Adrenal gland (tissue), 5 donors: ENCODE data around the gene SNRNP48.

Experiments used
- CTCF ChIP-seq, 6 experiments: fragments of 450-650 bp in 4 of 6; fragments of 200-600 bp in 2 of 6; sonication (generic) in 1 of 6; IDR thresholded peaks; 1 replicate in 5 of 6; 2 replicates in 1 of 6; pipeline versions ENCODE4 v1.5.1 to v1.8.0; 2016 to 2021; ENCODE audit warnings: antibody characterized with exemption in 6 of 6, mild to moderate bottlenecking in 2 of 6, moderate library complexity in 1 of 6
- POLR2A ChIP-seq, 2 donors: fragments of 450-650 bp; IDR thresholded peaks; one replicate each; pipeline ENCODE4 v1.6.1; 2017; ENCODE audit warnings: antibody characterized with exemption in 2 of 2, mild to moderate bottlenecking in 2 of 2, moderate library complexity in 1 of 2
- donor health status: DM: no; HTN: no; CAD: no.

DNA sequence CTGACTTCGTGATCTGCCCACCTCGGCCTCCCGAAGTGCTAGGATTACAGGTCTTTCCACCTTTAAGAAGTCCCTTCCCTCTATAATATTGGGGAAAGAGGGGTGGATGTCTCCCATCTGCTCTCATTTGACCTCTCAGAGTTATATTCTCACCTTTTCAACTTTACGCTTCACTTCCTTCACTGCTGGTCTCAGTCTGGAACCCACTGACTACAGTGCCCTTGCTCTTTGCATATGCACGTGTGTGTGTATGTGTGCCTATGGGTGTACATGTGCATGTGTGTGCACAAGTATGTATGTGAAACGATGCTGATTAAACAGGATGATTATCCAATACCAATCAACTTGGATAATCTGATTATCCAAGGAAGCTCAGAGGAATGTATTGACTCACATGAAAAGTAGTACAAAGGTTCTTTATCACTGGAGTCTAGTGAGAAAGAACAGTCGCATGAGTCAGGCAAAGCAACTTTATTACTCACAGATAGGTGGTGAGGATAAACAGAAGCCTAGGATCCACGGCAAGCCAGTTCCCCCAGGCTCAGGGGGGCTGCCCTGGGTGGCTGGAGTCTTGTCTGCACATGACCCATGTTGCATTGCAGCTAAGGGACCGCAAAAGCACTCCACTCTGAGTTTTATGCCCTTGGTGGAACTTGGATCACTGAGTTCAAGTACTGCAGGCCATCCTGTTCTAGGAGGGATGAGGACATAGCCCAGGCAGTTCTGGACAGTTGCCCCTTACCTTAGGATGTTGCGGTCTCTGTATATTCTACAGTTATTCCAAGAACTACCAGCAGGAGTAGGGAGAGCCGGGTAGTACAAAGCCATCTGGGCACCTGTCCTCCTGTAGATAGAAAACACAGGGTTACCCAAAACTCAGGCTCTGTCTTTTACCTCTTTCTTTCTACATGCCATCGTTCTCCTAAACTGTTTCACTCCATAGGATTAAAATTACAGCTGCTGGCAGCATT, 50.9 kb downstream of the SNRNP48 start:
- TF ChIP-seq CTCF (IDR thresholded peaks at IDR 0.05) (no peak), POLR2A (IDR thresholded peaks at IDR 0.05) (no peak)
